Ishikawa (cell line): ENCODE data around the gene SPOUT1.

Experiments used
- CEBPB ChIP-seq: IDR thresholded peaks from 2 replicates; pipeline ENCODE4 v1.6.1; 2012
- EP300 ChIP-seq: IDR thresholded peaks from 2 replicates; pipeline ENCODE4 v1.6.1; 2012; ENCODE audit warnings: borderline replicate concordance
- FOXM1 ChIP-seq: IDR thresholded peaks from 2 replicates; pipeline ENCODE4 v1.6.1; 2012; ENCODE audit warnings: low read depth, borderline replicate concordance
- MAX ChIP-seq: IDR thresholded peaks from 2 replicates; pipeline ENCODE4 v1.6.1; 2012
- NFIC ChIP-seq: IDR thresholded peaks from 2 replicates; pipeline ENCODE4 v1.6.1; 2012
- RAD21 ChIP-seq: IDR thresholded peaks from 2 replicates; pipeline ENCODE4 v1.6.1; 2012; ENCODE audit warnings: low read depth
- TAF1 ChIP-seq: IDR thresholded peaks from 2 replicates; pipeline ENCODE4 v1.6.1; 2012; ENCODE audit warnings: low read depth, mild to moderate bottlenecking
- USF1 ChIP-seq: IDR thresholded peaks from 2 replicates; pipeline ENCODE4 v1.6.1; 2012
- ZBTB7A ChIP-seq: IDR thresholded peaks from 2 replicates; pipeline ENCODE4 v1.6.1; 2012; ENCODE audit warnings: low read depth

- no peak for TF ChIP-seq EP300
- TF ChIP-seq USF1, result no peak
- TF ChIP-seq RAD21, result no peak
- TF ChIP-seq FOXM1, result no peak
- TF ChIP-seq MAX, result no peak
- no peak for TF ChIP-seq CEBPB
- no peak for TF ChIP-seq TAF1
- no peak for TF ChIP-seq ZBTB7A
- no peak for TF ChIP-seq NFIC
Measured at GRCh38 chr9:128824911-128825310, 4.7 kb downstream of the SPOUT1 start.
